ENCODE measurements around the gene ADGRD1.

ADGRD1 gene

DNA sequence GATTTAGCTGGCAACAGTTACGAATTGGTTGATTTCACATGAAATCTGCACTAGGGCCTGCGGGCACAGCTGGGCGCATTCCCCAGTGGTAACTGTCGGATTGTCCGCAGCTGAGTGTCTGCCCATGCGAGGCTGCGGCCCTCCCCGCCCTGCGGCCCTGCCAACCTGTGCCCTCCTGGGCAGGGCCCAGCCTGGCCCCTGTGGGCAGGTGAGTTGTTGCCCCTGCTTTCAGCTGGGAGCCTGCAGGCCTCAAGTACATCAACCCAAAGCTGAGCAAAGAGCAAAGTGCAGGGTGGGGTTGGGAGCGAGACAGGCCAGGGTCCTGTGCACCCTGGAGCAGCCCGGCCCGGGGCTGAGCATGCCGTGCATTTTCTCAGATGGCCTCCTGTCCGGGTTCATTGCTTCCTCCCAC is 89.1 kb downstream of the ADGRD1 start:
- TF ChIP-seq FOXP2 (optimal IDR thresholded peaks at IDR 0.05; ENCODE audit: control extremely low read depth, extremely low read length, insufficient read depth) (no peak), EZH2 (IDR thresholded peaks at IDR 0.05) (peak; percentile 15)
- no peak for DNase-seq (ENCODE audit: low read depth, low spot score)
- no peak overlapping the region for H3K27ac ChIP-seq
- no peak overlapping the region for H3K4me3 ChIP-seq
- no peak overlapping the region for H3K9ac ChIP-seq (ENCODE audit: insufficient read length)
- H3K36me3 ChIP-seq (ENCODE audit: insufficient read depth, low read length): no peaks in the 10 kb centered on the region
- H3K9me3 ChIP-seq (ENCODE audit: low read depth, low read length): no peaks in the 10 kb centered on the region

DNA sequence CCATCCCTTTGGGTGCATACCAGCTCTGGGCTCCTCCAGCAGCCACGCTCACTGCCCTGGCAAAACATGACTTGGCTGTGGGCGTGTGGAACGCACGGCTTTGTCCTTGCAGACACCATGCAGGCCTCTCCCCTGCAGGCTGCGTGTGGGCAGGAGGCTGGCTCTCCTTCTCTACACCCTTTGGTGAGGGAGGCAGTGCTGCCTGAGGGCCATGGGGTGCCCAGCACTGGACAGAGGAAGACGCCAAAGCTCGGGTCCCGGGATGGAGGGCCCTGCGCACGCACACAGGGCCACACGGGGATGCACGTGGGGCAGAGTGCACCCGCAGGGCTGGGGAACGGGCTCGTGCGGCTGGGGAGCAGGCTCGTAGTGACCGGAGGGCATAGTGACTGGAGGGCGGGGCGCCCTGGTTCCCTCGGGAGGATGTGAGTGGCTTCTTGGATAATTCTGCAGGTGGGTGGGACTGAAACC is 89.7 kb downstream of the ADGRD1 start:
- TF ChIP-seq EZH2 (IDR thresholded peaks at IDR 0.05) (no peak), POLR2AphosphoS5 (IDR thresholded peaks at IDR 0.05; ENCODE audit: borderline replicate concordance, low read depth, low read length) (no peak), FOXP2 (optimal IDR thresholded peaks at IDR 0.05; ENCODE audit: control extremely low read depth, extremely low read length, insufficient read depth) (no peak)
- H3K9ac ChIP-seq (ENCODE audit: insufficient read length): no peak overlapping the region

DNA sequence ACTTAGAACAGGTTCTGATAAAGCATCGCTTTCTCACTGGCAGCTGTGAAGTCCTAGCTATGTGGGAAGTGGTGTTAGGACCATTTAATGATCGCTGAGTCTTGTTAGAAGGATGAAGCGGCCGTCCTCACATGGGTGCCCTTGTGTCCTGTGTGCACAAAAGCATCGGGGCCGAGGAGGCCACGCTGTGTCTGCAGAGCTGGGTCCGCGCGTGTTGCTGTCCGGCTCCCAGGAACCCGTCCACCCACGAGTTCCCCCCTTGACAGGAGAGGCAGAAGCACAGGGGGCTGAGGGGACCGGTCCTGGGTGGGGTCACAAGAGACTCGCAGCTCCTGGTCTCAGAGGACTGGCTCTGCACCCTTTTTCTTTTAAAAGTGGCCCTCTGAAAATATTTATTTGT is 90.4 kb downstream of the ADGRD1 start:
- H3K27ac ChIP-seq: no peak overlapping the region
- H3K9ac ChIP-seq (ENCODE audit: insufficient read length): no peak overlapping the region
- H3K9me3 ChIP-seq (ENCODE audit: low read depth, low read length): no peaks in the 10 kb centered on the region
- TF ChIP-seq FOXP2 (optimal IDR thresholded peaks at IDR 0.05; ENCODE audit: control extremely low read depth, extremely low read length, insufficient read depth): no peak
- no peak for TF ChIP-seq POLR2AphosphoS5 (IDR thresholded peaks at IDR 0.05; ENCODE audit: borderline replicate concordance, low read depth, low read length)
- TF ChIP-seq EZH2 (IDR thresholded peaks at IDR 0.05): no peak
- DNase-seq (ENCODE audit: low read depth, low spot score): no peak
- H3K4me3 ChIP-seq: no peak overlapping the region
- H3K36me3 ChIP-seq (ENCODE audit: insufficient read depth, low read length): no peaks in the 10 kb centered on the region

More for the DNA sequence above, 89.7 kb downstream of the ADGRD1 start:
- H3K9me3 ChIP-seq (ENCODE audit: low read depth, low read length): no peaks in the 10 kb centered on the region
- no peak overlapping the region for H3K27ac ChIP-seq
- no peak overlapping the region for H3K4me3 ChIP-seq
- H3K36me3 ChIP-seq (ENCODE audit: insufficient read depth, low read length): no peaks in the 10 kb centered on the region
- DNase-seq (ENCODE audit: low read depth, low spot score): no peak

DNA sequence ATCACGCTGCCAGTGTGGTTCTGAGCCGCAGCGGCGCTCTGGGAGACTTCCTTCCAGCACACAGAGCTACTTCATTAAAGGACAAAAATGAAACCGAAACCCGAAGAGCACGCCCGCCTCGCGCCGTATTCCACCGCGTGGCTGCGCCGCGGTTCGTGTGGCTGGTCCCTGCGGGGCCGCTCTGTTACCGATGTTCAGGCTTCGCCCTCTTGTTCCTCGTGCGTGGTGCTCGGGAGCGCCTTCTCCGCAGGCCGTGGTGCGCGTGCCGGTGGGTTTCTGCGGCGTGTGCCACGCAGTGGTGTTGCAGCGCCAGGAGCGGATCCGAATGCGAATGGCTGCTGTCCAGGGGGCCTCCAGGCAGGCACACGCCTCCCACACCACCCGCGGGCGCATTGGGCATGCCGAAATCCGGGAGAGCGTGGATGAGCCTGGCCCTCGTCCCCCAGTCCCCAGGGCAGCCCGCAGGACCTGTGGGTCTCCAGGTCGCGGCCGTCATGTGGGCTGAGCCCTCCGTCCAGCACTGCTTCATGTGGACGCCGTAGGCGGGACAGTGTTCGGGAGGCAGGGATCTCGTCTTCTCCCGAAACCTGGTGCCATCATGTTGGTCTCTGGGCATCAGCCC is 91.2 kb downstream of the ADGRD1 start:
- Histone ChIP-seq H3K36me3 (ENCODE audit: insufficient read depth, low read length) (no peaks in the 10 kb centered on the region), H3K9ac (ENCODE audit: insufficient read length) (no peak overlapping the region), H3K4me3 (no peak overlapping the region), H3K9me3 (ENCODE audit: low read depth, low read length) (no peaks in the 10 kb centered on the region), H3K27ac (no peak overlapping the region)
- TF ChIP-seq POLR2AphosphoS5 (IDR thresholded peaks at IDR 0.05; ENCODE audit: borderline replicate concordance, low read depth, low read length) (no peak), FOXP2 (optimal IDR thresholded peaks at IDR 0.05; ENCODE audit: control extremely low read depth, extremely low read length, insufficient read depth) (no peak), EZH2 (IDR thresholded peaks at IDR 0.05) (no peak)
- no peak for DNase-seq (ENCODE audit: low read depth, low spot score)

DNA sequence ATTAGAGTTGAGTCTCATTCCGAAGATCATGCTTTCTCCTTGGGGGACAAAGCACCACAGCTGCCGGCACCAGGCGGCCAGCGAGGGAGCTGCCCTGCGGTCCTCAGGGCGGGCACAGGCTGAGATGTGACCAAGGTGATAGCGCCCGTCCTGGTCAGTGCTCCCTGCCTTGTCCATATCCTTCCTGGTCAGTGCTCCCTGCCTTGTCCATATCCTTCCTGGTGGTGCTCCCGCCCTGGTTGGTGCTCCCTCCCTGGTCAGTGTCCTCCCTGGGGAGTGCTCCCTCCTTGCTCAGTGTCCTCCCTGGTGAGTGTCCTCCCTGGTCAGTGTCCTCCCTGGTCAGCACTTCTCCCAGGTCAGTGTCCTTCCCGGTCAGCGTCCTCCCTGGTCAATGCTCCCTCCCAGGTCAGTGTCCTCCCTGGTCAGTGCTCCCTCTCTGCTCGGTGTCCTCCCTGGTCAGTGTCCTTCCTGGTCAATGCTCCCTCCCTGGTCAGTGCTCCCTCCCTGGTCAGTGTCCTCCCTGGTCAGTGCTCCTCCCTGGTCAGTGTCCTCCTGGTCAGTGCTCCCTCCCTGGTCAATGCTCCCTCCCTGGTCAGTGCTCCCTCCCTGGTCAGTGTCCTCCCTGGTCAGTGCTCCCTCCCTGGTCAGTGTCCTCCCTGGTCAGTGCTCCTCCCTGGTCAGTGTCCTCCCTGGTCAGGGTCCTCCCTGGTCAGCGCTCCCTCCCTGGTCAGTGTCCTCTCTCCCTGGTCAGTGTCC is 92.2 kb downstream of the ADGRD1 start:
- no peaks in the 10 kb centered on the region for H3K36me3 ChIP-seq (ENCODE audit: insufficient read depth, low read length)
- H3K27ac ChIP-seq: no peak overlapping the region
- H3K4me3 ChIP-seq: no peak overlapping the region
- TF ChIP-seq POLR2AphosphoS5 (IDR thresholded peaks at IDR 0.05; ENCODE audit: borderline replicate concordance, low read depth, low read length) (no peak), FOXP2 (optimal IDR thresholded peaks at IDR 0.05; ENCODE audit: control extremely low read depth, extremely low read length, insufficient read depth) (no peak), EZH2 (IDR thresholded peaks at IDR 0.05) (no peak)
- H3K9me3 ChIP-seq (ENCODE audit: low read depth, low read length): no peaks in the 10 kb centered on the region
- H3K9ac ChIP-seq (ENCODE audit: insufficient read length): no peak overlapping the region
- DNase-seq (ENCODE audit: low read depth, low spot score): no peak

DNA sequence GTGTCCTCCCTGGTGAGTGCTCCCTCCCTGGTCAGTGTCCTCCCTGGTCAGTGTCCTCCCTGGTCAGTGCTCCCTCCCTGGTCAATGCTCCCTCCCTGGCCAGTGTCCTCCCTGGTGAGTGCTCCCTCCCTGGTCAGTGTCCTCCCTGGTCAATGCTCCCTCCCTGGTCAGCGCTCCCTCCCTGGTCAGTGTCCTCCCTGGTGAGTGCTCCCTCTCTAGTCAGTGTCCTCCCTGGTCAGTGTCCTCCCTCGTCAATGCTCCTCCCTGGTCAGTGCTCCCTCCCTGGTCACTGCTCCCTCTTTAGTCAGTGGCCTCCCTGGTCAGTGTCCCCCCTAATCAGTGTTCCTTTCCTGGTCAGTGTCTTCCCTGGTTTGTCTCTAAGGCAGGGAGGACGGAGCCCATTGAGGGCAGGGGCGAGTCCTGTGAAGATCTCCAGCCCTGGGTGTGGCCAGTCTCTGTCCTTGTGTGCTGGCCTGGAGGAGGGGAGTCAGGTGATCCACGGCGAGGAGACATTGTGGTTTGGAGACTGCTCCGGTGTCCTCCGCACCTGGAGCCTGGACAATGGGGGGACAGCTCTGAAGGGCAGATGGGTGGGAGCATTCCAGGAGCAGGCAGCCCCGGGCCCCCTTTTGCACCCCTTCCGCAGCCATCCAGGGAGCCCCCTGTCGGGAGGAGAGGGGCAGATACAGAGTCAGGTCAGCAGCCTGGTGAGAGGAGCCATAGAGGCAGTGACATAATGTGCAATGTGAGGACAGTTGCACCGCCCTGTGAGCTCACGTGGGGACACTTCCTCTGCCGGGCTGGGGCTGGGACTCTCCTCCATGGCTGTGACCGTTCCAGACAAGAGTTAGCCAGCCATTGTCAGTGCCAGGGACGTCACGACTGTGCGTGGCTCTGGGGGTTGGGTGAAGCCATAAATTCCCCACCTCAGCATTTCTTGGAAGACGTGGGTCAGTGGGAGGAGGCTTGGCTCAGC is 93.4 kb downstream of the ADGRD1 start:
- TF ChIP-seq EZH2 (IDR thresholded peaks at IDR 0.05): no peak
- TF ChIP-seq FOXP2 (optimal IDR thresholded peaks at IDR 0.05; ENCODE audit: control extremely low read depth, extremely low read length, insufficient read depth): no peak
- TF ChIP-seq POLR2AphosphoS5 (IDR thresholded peaks at IDR 0.05; ENCODE audit: borderline replicate concordance, low read depth, low read length): no peak
- H3K4me3 ChIP-seq: no peak overlapping the region
- no peak overlapping the region for H3K27ac ChIP-seq
- no peak overlapping the region for H3K9ac ChIP-seq (ENCODE audit: insufficient read length)
- no peak for DNase-seq (ENCODE audit: low read depth, low spot score)
- no peaks in the 10 kb centered on the region for H3K36me3 ChIP-seq (ENCODE audit: insufficient read depth, low read length)
- no peaks in the 10 kb centered on the region for H3K9me3 ChIP-seq (ENCODE audit: low read depth, low read length)

DNA sequence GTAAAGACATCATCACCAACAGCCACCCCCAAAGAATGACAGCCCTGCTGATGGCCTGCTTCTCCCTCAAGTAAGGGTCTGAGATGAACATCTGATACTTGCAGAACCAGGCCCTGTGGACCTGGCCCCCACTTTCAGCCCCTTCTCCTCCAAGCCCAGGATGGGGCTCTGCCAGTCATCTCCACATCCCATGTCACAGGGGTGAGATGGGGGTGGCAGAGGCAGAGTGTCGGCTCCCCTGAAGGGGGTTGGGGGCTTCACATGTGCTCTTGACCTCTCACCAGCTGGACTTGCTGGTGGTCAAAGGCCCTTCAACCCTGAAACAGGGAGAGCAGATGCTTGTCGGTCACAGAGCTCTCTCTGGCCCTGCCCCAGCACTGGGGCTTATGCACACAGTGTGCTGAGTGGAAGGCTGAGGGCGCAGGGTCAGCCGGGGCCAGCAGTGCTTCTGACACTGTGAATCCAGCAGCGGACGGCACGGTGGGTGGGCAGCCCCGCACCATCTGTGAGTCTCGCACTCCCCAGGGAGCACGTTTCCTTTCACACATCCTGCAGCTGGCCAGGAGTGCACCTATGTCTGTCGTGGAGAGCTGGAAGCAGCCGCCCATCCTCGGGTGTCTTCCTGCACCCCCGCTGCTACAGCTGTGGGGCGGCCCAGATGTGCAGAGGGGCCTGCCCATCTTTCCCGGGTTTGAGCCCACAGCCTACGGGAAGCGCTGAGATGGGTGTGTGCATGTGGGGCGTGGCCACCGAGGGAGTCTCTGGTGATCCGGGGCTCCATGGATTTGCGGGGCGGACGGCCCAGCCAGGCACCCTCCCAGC is 94.3 kb downstream of the ADGRD1 start:
- Histone ChIP-seq H3K9me3 (ENCODE audit: low read depth, low read length) (no peaks in the 10 kb centered on the region), H3K27ac (no peak overlapping the region), H3K36me3 (ENCODE audit: insufficient read depth, low read length) (no peaks in the 10 kb centered on the region), H3K9ac (ENCODE audit: insufficient read length) (no peak overlapping the region), H3K4me3 (no peak overlapping the region)
- DNase-seq (ENCODE audit: low read depth, low spot score): no peak
- TF ChIP-seq EZH2 (IDR thresholded peaks at IDR 0.05): no peak
- TF ChIP-seq FOXP2 (optimal IDR thresholded peaks at IDR 0.05; ENCODE audit: control extremely low read depth, extremely low read length, insufficient read depth): no peak
- TF ChIP-seq POLR2AphosphoS5 (IDR thresholded peaks at IDR 0.05; ENCODE audit: borderline replicate concordance, low read depth, low read length): no peak

All from SK-N-MC (cell line).